Choroid plexus epithelial cell (primary cell): ENCODE measurements around the gene PRKAG2.

ENCODE experiments used
- DNase-seq: peaks from one replicate; pipeline ENCODE4 v3.0.0-alpha.2; 2010; ENCODE audit warnings: low read depth
- H3K4me3 ChIP-seq: 2 replicates; pipeline ENCODE4 v1.5.1; 2011; ENCODE audit warnings: low read depth, mild to moderate bottlenecking, control low read depth, low read length, moderate library complexity
- CTCF ChIP-seq: conservative IDR thresholded peaks from 2 replicates; pipeline ENCODE4 v1.5.1; 2011; ENCODE audit warnings: low read depth, mild to moderate bottlenecking, control low read depth, inconsistent platforms, low read length, moderate library complexity

Gene PRKAG2

GRCh38 chr7:151591866-151592265, 285.0 kb downstream of the PRKAG2 start:
- TF ChIP-seq CTCF: no peak
- no peak for DNase-seq
- no peak overlapping the region for H3K4me3 ChIP-seq

- H3K4me3 ChIP-seq: no peak overlapping the region
- DNase-seq: no peak
- TF ChIP-seq CTCF: no peak
These were observed 285.8 kb downstream of the PRKAG2 start for GRCh38 chr7:151590850-151591771.

GRCh38 chr7:151590071-151590849, 286.7 kb downstream of the PRKAG2 start:
- no peak overlapping the region for H3K4me3 ChIP-seq
- TF ChIP-seq CTCF: no peak
- DNase-seq: no peak

GRCh38 chr7:151588982-151589381, 287.9 kb downstream of the PRKAG2 start:
- H3K4me3 ChIP-seq: no peak overlapping the region
- no peak for TF ChIP-seq CTCF
- no peak for DNase-seq

- no peak for DNase-seq
- no peak overlapping the region for H3K4me3 ChIP-seq
- no peak for TF ChIP-seq CTCF
These were observed 290.2 kb downstream of the PRKAG2 start for GRCh38 chr7:151586531-151587260.

GRCh38 chr7:151585744-151586393, 291.0 kb downstream of the PRKAG2 start:
- no peak for DNase-seq
- no peak for TF ChIP-seq CTCF
- H3K4me3 ChIP-seq: no peak overlapping the region
